GM19035 (cell line): ENCODE results near the gene RAB1B.
"Not testable (repeated sequence)": the region's sequence is repeated elsewhere in the genome, so short reads cannot be mapped to it uniquely, and the experiment has no call there.

Experiments used
- ATAC-seq: cut with Tn5 transposase; IDR thresholded peaks from one replicate; pipeline ENCODE4 v1.9.1; 2021; ENCODE audit not compliant: unreplicated experiment

The RAB1B gene

GRCh38 chr11:66266378-66267038, 1.9 kb upstream of the RAB1B start:
- no peak for ATAC-seq

GRCh38 chr11:66267039-66267378, 1.4 kb upstream of the RAB1B start:
- peak; percentile 0 for ATAC-seq

DNA sequence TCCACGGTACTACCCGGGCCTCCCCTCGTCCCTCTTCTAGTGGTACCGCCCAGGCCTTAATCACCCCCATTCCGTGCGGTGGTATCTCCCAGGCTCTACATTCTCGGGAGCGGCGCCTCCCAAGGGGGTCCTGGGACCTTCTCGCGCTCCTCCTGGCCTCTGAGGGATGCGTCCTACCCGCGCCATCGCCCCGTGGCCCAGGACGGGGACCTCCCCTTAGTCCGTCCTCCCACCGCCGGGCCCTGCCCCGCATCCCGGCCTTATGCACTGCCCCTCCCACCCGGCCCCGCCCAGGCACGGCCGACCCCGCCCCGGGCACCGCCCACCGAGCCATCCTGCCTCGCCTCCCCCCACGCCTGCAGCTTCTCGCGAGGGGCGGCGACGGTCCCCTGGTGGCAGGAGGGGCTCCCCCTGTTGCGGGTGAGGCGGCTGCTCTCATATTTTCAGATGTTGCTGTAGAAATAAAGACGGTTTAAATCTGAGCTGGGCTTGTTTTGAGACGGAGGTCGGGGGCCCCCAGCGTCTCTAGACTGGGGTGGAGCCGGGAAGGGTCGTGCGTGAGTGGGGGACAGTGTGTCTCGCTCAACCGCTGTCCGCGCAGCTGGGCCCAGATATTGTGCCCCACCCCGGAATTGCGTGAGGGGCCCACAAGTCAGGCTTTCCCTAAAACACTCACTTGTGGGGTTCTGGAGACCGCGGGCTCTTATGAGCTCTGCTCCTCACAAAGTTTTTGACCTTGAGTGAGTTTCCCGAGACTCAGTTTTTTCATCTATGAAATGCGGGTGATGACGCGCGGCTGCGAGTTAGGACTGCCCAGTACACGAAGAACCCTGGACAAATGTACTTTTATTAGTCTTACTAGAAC, 828 bp upstream of the RAB1B start:
- ATAC-seq: peak; percentile 45

DNA sequence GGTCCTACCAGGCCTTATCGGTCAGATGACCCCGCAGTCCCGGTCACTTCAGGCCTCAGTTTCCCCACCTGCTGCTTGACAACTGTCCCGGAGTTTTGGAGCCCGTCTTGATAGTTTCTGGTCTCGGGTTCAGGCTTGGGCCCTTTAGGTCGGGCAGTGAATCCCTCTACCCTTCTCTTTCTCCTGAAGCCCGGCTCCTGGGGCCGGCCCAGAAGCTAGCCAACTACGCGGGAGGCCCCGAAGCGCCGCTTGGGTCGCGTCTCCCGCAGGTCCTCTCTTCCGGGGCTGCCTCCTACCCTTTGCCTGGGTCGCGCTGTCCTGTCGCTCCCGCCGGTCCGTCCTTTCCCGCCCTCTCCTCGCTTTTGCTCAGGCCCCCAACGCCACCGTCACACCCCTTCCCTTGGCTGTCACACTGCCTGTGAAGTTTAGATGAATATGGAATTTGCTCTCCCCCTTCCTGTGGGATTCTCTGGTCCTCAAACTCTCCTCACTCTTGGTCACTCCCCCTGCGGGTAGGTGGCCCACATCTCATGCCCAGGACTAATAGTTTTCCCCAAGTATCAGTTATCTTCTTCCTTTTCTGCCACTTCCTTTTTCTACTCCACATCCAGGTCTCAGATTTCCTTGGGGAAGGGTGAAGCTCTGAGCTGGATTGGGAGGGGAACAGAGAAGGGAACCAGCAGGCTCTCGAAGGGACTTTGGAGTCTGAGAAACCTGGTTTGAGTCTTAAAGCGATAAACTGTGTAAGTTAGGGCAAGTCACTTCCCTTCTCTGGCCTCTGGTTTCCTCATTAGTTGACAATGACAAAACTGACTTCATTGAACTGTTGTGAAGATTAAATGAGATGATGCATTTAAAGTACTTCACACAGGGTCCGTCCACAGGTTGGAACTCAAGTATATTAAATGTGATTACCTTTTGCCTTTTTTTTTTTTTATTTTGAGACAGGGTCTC, 790 bp downstream of the RAB1B start:
- no peak for ATAC-seq

DNA sequence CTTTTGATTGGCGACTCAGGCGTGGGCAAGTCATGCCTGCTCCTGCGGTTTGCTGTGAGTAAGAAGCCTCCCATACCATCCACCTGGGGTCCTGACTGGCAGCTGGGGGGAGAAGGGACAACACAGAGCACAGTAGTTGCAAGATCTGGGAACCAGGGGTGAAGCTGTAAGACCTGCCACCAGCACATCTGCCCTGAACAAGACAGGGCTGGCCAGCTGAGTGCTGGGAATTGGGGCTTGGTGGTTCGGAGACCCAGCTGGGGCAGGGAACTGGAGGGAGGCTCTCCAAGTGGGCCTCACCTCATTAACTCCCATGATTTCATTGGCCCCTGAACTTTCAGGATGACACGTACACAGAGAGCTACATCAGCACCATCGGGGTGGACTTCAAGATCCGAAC, 3.4 kb downstream of the RAB1B start:
- ATAC-seq: no peak

GRCh38 chr11:66272596-66272995, 4.2 kb downstream of the RAB1B start:
- ATAC-seq: no peak

DNA sequence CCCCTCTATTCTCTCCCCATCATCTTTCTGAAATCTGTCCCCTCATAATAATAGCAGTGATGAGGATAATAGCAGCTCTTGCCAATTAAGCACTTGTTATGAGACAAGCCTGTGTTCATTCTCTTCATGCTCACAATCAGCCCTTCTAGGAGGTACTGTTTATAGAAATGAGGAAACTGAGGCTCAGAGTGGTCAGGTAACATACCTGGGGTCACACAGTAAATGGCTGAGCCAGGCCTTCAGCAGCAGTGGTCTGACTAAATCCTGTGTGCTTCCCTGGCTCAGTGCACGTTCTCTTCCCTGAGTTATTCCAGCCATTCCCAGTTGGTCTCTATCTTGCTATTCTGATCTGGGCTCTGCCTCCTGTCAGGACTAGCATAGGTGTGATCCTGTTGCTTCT, 5.8 kb downstream of the RAB1B start:
- ATAC-seq: no peak

DNA sequence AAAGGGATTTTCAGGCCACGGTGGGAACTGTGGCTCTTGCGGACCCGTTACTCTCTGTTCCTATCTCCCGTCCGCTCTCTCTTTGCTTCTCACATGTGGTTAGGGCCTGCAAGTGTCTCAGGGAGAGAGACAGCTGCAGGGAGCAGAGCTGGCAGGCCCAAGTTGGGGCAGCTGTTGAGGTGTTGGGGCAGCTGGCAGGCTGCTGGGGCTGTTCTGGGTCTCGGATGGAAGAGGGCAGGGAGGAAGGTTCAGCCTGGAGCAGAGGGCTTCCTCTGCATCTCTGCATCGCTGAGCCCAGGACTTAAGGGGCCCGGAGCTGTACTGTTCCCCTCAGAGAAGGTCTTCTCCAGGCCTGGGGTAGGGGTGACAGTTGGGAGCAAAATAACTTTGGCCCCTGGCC, 7.0 kb downstream of the RAB1B start:
- no peak for ATAC-seq

DNA sequence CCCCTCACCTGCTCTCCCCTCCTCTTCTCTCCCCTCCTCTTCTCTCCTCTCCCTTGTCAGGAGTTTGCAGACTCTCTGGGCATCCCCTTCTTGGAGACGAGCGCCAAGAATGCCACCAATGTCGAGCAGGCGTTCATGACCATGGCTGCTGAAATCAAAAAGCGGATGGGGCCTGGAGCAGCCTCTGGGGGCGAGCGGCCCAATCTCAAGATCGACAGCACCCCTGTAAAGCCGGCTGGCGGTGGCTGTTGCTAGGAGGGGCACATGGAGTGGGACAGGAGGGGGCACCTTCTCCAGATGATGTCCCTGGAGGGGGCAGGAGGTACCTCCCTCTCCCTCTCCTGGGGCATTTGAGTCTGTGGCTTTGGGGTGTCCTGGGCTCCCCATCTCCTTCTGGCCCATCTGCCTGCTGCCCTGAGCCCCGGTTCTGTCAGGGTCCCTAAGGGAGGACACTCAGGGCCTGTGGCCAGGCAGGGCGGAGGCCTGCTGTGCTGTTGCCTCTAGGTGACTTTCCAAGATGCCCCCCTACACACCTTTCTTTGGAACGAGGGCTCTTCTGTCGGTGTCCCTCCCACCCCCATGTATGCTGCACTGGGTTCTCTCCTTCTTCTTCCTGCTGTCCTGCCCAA, 7.7 kb downstream of the RAB1B start:
- ATAC-seq: no peak

DNA sequence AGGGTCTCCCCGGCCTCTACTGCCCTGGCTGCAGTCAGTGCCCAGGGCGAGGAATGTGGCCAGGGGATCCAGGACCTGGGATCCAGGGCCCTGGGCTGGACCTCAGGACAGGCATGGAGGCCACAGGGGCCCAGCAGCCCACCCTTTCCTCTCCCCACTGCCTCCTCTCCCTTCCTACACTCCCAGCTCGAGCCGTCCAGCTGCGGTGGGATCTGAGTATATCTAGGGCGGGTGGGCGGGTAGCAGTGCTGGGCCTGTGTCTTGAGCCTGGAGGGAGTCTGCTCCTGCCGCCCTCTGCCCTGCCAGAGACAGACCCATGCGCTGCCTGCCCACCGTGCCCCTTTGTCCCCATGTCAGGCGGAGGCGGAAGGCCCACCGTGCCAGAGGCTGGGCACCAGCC, 8.2 kb downstream of the RAB1B start:
- not testable (repeated sequence) for ATAC-seq

DNA sequence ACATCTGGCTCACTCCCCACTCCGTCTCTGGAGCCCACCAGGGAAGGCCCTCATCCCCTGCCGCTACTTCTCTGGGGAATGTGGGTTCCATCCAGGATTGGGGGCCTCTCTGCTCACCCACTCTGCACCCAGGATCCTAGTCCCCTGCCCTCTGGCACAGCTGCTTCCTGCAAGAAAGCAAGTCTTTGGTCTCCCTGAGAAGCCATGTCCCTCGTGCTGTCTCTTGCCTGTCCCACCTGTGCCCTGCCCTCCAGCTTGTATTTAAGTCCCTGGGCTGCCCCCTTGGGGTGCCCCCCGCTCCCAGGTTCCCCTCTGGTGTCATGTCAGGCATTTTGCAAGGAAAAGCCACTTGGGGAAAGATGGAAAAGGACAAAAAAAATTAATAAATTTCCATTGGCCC, 8.6 kb downstream of the RAB1B start:
- not testable (repeated sequence) for ATAC-seq

- ATAC-seq: no peak
These were observed 9.3 kb downstream of the RAB1B start, which contains the start of gene CNIH2 for GRCh38 chr11:66277471-66278362. Gene CNIH2 (plus strand): TSS chr11:66278175. CDS start chr11:66278457, 282 bp downstream.

- ATAC-seq: no peak
These were observed 10.1 kb downstream of the RAB1B start for GRCh38 chr11:66278363-66279091.

DNA sequence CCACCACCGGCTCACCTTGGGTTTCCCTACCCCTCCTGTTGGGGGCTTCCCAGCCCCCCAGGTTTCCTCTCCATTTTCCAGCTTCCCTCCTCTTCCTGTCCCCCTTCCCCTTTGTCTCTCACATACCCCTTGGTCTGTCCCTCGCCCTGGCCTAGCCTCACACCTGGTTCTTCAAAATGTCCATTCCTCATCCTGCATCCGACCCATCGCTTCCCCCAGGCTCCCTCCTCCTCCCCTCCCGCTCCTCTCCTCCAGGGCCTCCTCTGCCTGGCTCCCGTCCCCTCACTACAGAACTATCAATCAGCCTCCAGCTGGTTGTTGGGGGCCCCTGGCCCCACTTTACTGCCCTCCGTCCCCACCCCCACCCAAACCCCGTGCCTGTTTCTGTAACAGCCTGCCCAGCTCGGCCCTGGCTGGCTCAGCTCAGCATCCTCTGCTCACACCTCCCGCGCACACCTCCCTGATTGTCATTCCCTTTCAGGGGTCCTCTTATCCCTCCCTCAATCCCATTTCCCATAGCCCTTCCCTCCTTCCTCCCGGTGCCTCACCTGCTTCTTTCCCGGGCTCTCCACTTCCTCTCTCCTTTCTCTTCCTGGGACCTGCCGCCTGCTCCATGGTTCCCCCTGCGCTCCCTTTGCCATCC, 10.8 kb downstream of the RAB1B start:
- no peak for ATAC-seq

- ATAC-seq: no peak
These were observed 12.0 kb downstream of the RAB1B start for GRCh38 chr11:66280428-66280827.

- no peak for ATAC-seq
These were observed 12.6 kb downstream of the RAB1B start for GRCh38 chr11:66281001-66281400.

DNA sequence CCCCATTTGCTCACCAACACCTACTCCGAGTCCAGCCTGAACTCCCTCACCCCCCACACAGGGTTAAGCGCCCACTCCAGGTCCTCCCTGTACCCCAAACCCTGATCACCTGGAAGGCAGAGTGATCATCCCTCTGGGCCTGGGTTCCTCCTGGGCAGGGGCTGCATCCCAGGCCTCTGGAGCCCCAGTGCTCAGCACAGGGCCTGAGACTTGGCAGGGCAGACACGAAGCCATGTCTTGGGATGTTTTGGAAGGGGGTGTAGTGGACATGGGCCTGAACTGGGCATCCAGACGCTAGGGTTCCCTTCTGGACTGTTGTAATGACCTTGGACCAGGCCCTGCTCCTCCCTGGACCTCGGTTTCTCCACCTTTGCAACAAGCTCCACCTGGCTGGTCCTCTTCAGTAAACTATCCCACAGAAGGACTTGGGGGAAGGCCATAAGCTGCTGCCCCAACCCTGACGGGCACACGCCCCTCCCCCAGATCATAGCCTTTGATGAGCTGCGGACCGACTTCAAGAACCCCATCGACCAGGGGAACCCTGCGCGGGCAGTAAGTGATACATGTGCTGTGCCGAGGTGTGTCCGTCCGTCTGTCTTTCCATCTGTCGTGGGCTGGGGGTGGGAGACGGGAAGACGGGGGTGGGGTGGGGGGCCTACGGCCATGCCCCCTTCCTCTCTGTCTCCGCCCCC, 13.5 kb downstream of the RAB1B start:
- ATAC-seq: no peak
